ENCODE measurements around the gene PRKD2. TPM values are rescaled to one million over a fixed set of nuclear protein-coding genes. Genes with fewer than 3 reads are reported as not detected.

Gene PRKD2
- total RNA-seq, 1 donor from 2014 or later: 92.9 TPM

DNA sequence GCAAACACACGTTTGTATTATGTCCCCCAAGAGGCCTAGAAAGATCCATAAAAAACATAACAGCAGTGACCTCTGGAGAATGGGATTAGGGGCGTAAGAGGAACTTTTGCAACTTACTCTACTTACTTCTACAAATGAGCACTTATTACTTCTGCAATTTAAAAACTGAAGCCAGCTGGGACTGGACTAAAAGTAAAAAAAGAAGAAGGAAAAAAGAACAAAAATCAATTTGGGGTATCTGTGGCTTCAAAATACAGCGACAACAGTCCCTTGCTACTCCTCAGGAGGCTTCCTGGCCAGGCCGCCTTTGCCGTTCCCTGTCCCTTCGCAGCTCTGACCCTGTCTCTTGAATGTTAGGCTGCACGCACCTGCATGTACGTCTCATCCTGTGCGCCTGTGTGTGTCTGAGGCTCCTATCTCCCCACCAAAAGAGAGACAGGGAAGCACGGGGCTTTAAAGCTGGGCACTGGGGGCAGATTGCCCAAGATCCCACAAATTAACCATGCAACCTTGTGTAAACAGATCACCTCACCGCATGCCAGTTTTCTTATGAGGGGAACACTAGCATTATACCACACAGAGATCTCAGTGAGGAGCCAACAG is 16.9 kb upstream of the PRKD2 start:
- no peaks in the 10 kb centered on the region for H3K9me3 Mint-ChIP-seq
- H3K36me3 Mint-ChIP-seq (ENCODE audit: low read depth): peaks cover 42% of the 10 kb centered on the region

GRCh38 chr19:46732966-46733689 is 16.2 kb upstream of the PRKD2 start:
- DNase-seq (ENCODE audit: low spot score): no peak
- intact Hi-C loops (cut with micrococcal nuclease): no loop called here
- peaks cover 45% of the 10 kb centered on the region for H3K36me3 Mint-ChIP-seq (ENCODE audit: low read depth)
- H3K9me3 Mint-ChIP-seq: no peaks in the 10 kb centered on the region
- no peak overlapping the region for H3K27ac Mint-ChIP-seq
- no peak overlapping the region for H3K4me3 Mint-ChIP-seq
- H3K27me3 Mint-ChIP-seq (ENCODE audit: insufficient read depth): no peaks in the 10 kb centered on the region
- peaks cover 28% of the 10 kb centered on the region for H3K4me1 Mint-ChIP-seq (ENCODE audit: low read depth)

More for the DNA sequence above, 16.9 kb upstream of the PRKD2 start:
- H3K27me3 Mint-ChIP-seq (ENCODE audit: insufficient read depth): no peaks in the 10 kb centered on the region
- intact Hi-C loops (cut with micrococcal nuclease): no loop called here
- no peak overlapping the region for H3K27ac Mint-ChIP-seq
- no peak for DNase-seq (ENCODE audit: low spot score)
- peaks cover 24% of the 10 kb centered on the region for H3K4me1 Mint-ChIP-seq (ENCODE audit: low read depth)
- no peak overlapping the region for H3K4me3 Mint-ChIP-seq

DNA sequence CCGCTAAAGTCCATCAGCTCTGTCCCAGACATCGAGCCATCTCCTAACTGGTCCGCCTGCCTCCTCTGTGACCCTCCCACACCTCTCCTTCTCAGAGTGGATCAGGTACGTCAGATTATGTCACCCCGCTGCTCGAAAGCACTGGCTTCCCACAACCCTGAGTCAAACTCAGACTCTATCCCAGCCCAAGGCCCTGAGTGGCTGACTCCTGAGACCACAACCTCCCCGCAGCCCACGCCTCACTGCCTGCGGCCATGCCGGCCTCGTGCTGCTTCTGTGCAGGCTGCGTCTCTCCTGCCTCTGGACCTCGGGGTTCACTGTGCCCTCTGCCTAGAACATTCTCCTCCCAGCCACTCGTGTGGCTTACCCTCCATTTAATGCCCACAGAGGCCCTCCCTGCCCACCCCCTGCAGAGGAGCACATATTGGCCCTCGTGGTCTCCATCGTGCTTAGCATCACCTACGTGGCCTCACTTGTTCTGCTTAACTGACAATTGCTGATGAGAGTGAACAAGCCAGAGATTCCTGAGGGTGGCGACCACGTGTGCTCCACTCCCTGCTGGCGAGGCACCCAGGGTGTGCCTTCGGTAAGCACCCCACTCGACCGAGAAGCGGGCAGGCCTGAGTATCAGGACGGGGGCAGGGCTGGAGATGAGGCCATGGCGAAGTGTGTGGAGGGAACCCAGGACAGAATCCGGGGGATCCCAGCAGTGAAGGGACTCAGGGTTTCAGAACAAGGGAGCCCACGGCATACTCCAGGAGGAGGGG is 15.4 kb upstream of the PRKD2 start:
- Mint-ChIP-seq H3K27ac (no peak overlapping the region), H3K4me1 (ENCODE audit: low read depth) (peaks cover 28% of the 10 kb centered on the region), H3K4me3 (no peak overlapping the region), H3K27me3 (ENCODE audit: insufficient read depth) (no peaks in the 10 kb centered on the region), H3K36me3 (ENCODE audit: low read depth) (peaks cover 41% of the 10 kb centered on the region), H3K9me3 (no peaks in the 10 kb centered on the region)
- no peak for DNase-seq (ENCODE audit: low spot score)
- intact Hi-C loops (cut with micrococcal nuclease): no loop called here

GRCh38 chr19:46731584-46731983 is 14.7 kb upstream of the PRKD2 start:
- H3K9me3 Mint-ChIP-seq: no peaks in the 10 kb centered on the region
- no peak overlapping the region for H3K4me3 Mint-ChIP-seq
- intact Hi-C loops (cut with micrococcal nuclease): no loop called here
- peaks cover 28% of the 10 kb centered on the region for H3K4me1 Mint-ChIP-seq (ENCODE audit: low read depth)
- H3K36me3 Mint-ChIP-seq (ENCODE audit: low read depth): peaks cover 38% of the 10 kb centered on the region
- no peak for DNase-seq (ENCODE audit: low spot score)
- no peaks in the 10 kb centered on the region for H3K27me3 Mint-ChIP-seq (ENCODE audit: insufficient read depth)
- no peak overlapping the region for H3K27ac Mint-ChIP-seq

- intact Hi-C loops (cut with micrococcal nuclease): no loop called here
- no peak overlapping the region for H3K4me3 Mint-ChIP-seq
- no peak overlapping the region for H3K27ac Mint-ChIP-seq
- H3K4me1 Mint-ChIP-seq (ENCODE audit: low read depth): peaks cover 28% of the 10 kb centered on the region
- H3K36me3 Mint-ChIP-seq (ENCODE audit: low read depth): peaks cover 42% of the 10 kb centered on the region
- no peak for DNase-seq (ENCODE audit: low spot score)
- no peaks in the 10 kb centered on the region for H3K27me3 Mint-ChIP-seq (ENCODE audit: insufficient read depth)
- no peaks in the 10 kb centered on the region for H3K9me3 Mint-ChIP-seq
Observed at GRCh38 chr19:46731007-46731501, 14.1 kb upstream of the PRKD2 start.

- H3K36me3 Mint-ChIP-seq (ENCODE audit: low read depth): peaks cover 47% of the 10 kb centered on the region
- no peak overlapping the region for H3K27ac Mint-ChIP-seq
- H3K27me3 Mint-ChIP-seq (ENCODE audit: insufficient read depth): no peaks in the 10 kb centered on the region
- intact Hi-C loops (cut with micrococcal nuclease): no loop called here
- no peak overlapping the region for H3K4me3 Mint-ChIP-seq
- no peak for DNase-seq (ENCODE audit: low spot score)
- peaks cover 28% of the 10 kb centered on the region for H3K4me1 Mint-ChIP-seq (ENCODE audit: low read depth)
- no peaks in the 10 kb centered on the region for H3K9me3 Mint-ChIP-seq
Observed at GRCh38 chr19:46730595-46730994, 13.7 kb upstream of the PRKD2 start.

GRCh38 chr19:46730187-46730586 is 13.3 kb upstream of the PRKD2 start:
- H3K36me3 Mint-ChIP-seq (ENCODE audit: low read depth): peaks cover 47% of the 10 kb centered on the region

GRCh38 chr19:46729696-46730095 is 12.8 kb upstream of the PRKD2 start:
- Mint-ChIP-seq H3K4me3 (no peak overlapping the region), H3K4me1 (ENCODE audit: low read depth) (peaks cover 28% of the 10 kb centered on the region), H3K36me3 (ENCODE audit: low read depth) (peaks cover 49% of the 10 kb centered on the region), H3K27me3 (ENCODE audit: insufficient read depth) (no peaks in the 10 kb centered on the region), H3K9me3 (no peaks in the 10 kb centered on the region), H3K27ac (no peak overlapping the region)
- intact Hi-C loops (cut with micrococcal nuclease): no loop called here
- no peak for DNase-seq (ENCODE audit: low spot score)

More at GRCh38 chr19:46730187-46730586, 13.3 kb upstream of the PRKD2 start:
- Mint-ChIP-seq H3K27ac (no peak overlapping the region), H3K9me3 (no peaks in the 10 kb centered on the region), H3K27me3 (ENCODE audit: insufficient read depth) (no peaks in the 10 kb centered on the region), H3K4me1 (ENCODE audit: low read depth) (peaks cover 28% of the 10 kb centered on the region), H3K4me3 (no peak overlapping the region)
- no peak for DNase-seq (ENCODE audit: low spot score)
- intact Hi-C loops (cut with micrococcal nuclease): no loop called here

GRCh38 chr19:46728693-46729339 is 11.9 kb upstream of the PRKD2 start:
- no peaks in the 10 kb centered on the region for H3K9me3 Mint-ChIP-seq
- intact Hi-C loops (cut with micrococcal nuclease): loop anchor here (1.0 kb wide), 3 partner anchors 12 to 200 kb away; partner anchors contain the start of gene PRKD2
- H3K36me3 Mint-ChIP-seq (ENCODE audit: low read depth): peaks cover 45% of the 10 kb centered on the region
- peak; percentile 74 for DNase-seq (ENCODE audit: low spot score)
- H3K4me1 Mint-ChIP-seq (ENCODE audit: low read depth): peaks cover 28% of the 10 kb centered on the region
- H3K4me3 Mint-ChIP-seq: no peak overlapping the region
- H3K27me3 Mint-ChIP-seq (ENCODE audit: insufficient read depth): no peaks in the 10 kb centered on the region
- H3K27ac Mint-ChIP-seq: no peak overlapping the region

DNA sequence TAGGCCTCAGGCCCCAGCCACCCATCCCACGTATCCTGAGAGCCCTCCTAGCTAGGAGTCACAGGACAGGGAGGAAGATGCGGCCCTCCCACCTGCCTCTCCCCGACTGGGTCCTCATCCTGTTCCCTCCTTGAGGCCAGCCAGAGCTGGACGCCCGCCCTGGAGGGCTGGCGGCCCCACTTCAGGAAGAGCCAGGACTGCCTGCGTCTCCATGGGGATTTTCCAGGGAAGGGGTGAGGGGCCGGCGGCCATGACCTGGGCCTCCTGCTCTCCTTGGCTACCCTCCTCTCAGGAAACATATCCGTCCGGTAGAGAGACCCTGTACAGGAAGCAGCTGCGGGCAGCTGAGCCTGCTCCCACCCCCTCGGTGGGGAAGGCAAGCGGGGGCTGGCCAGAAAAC is 11.3 kb upstream of the PRKD2 start:
- peaks cover 41% of the 10 kb centered on the region for H3K36me3 Mint-ChIP-seq (ENCODE audit: low read depth)
- peaks cover 28% of the 10 kb centered on the region for H3K4me1 Mint-ChIP-seq (ENCODE audit: low read depth)
- no peaks in the 10 kb centered on the region for H3K27me3 Mint-ChIP-seq (ENCODE audit: insufficient read depth)
- no peaks in the 10 kb centered on the region for H3K9me3 Mint-ChIP-seq
- no peak overlapping the region for H3K27ac Mint-ChIP-seq
- intact Hi-C loops (cut with micrococcal nuclease): loop anchor here (1.0 kb wide), 3 partner anchors 11 to 199 kb away; partner anchors contain the start of gene PRKD2
- H3K4me3 Mint-ChIP-seq: no peak overlapping the region
- no peak for DNase-seq (ENCODE audit: low spot score)

GRCh38 chr19:46727757-46728156 is 10.8 kb upstream of the PRKD2 start:
- H3K4me1 Mint-ChIP-seq (ENCODE audit: low read depth): peaks cover 28% of the 10 kb centered on the region
- no peaks in the 10 kb centered on the region for H3K27me3 Mint-ChIP-seq (ENCODE audit: insufficient read depth)
- H3K36me3 Mint-ChIP-seq (ENCODE audit: low read depth): peaks cover 38% of the 10 kb centered on the region
- H3K27ac Mint-ChIP-seq: no peak overlapping the region
- no peak overlapping the region for H3K4me3 Mint-ChIP-seq
- no peak for DNase-seq (ENCODE audit: low spot score)
- H3K9me3 Mint-ChIP-seq: no peaks in the 10 kb centered on the region
- intact Hi-C loops (cut with micrococcal nuclease): loop anchor here (1.0 kb wide), 3 partner anchors 10 to 198 kb away; partner anchors contain the start of gene PRKD2

GRCh38 chr19:46726971-46727501 is 10.1 kb upstream of the PRKD2 start:
- no peaks in the 10 kb centered on the region for H3K9me3 Mint-ChIP-seq
- H3K27ac Mint-ChIP-seq: no peak overlapping the region
- no peak overlapping the region for H3K4me3 Mint-ChIP-seq
- H3K27me3 Mint-ChIP-seq (ENCODE audit: insufficient read depth): no peaks in the 10 kb centered on the region
- peaks cover 38% of the 10 kb centered on the region for H3K36me3 Mint-ChIP-seq (ENCODE audit: low read depth)
- DNase-seq (ENCODE audit: low spot score): no peak
- intact Hi-C loops (cut with micrococcal nuclease): no loop called here
- H3K4me1 Mint-ChIP-seq (ENCODE audit: low read depth): peaks cover 27% of the 10 kb centered on the region
